ENCODE measurements around the gene TAF6. TPM values are rescaled to one million over a fixed set of nuclear protein-coding genes. Genes with fewer than 3 reads are reported as not detected.

The TAF6 gene
- total and polyA plus RNA-seq, 9 of the 15 experiments (the other 6 are each of a cell fraction or from before 2014, with no cell fraction given) = 0.78 to 78.7 (median 21.3) TPM

DNA sequence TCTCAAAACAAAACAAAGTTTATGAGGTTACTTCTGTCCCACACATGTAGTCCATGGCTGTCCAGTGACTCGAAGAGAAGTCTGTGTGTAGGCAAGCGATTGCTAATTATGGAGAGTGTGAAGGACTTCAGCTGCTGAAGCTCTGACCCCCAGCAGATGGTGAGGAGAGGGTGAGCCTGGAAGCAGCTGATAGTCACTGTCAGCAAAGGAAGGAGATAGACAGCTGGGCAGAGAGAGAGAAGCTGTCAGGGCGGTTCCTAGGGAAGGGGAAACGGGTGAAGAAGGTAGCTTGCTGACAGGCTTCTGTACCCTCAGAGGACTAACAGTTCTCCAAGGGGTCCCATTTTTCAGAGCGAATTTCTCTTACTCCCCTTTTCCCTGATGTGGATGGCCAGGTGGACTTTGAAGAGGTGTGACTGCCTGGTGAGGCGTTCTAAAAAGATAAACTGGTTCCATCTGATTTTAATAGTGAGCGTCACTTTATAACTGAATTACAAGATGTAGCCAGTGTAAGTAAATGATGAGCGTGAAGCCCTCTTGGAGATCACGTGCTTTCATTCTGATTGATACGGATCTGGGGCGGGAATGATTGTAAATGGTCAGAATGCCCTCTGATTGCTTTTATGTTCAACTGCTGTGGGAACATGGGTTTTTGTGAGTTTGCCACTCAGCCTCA is 57.5 kb downstream of the TAF6 start (continued):
- TF ChIP-seq, protein P1, sequence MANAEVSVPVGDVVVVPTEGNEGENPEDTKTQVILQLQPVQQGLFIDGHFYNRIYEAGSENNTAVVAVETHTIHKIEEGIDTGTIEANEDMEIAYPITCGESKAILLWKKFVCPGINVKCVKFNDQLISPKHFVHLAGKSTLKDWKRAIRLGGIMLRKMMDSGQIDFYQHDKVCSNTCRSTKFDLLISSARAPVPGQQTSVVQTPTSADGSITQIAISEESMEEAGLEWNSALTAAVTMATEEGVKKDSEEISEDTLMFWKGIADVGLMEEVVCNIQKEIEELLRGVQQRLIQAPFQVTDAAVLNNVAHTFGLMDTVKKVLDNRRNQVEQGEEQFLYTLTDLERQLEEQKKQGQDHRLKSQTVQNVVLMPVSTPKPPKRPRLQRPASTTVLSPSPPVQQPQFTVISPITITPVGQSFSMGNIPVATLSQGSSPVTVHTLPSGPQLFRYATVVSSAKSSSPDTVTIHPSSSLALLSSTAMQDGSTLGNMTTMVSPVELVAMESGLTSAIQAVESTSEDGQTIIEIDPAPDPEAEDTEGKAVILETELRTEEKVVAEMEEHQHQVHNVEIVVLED (CRISPR knock-in tag; IDR thresholded peaks at IDR 0.05) = no peak
- TF ChIP-seq, protein P2, sequence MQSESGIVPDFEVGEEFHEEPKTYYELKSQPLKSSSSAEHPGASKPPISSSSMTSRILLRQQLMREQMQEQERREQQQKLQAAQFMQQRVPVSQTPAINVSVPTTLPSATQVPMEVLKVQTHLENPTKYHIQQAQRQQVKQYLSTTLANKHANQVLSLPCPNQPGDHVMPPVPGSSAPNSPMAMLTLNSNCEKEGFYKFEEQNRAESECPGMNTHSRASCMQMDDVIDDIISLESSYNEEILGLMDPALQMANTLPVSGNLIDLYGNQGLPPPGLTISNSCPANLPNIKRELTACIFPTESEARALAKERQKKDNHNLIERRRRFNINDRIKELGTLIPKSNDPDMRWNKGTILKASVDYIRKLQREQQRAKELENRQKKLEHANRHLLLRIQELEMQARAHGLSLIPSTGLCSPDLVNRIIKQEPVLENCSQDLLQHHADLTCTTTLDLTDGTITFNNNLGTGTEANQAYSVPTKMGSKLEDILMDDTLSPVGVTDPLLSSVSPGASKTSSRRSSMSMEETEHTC (IDR thresholded peaks at IDR 0.05) = no peak
- TF ChIP-seq CSDE1 (IDR thresholded peaks at IDR 0.05) (no peak), ZNF41 (CRISPR knock-in tag; conservative IDR thresholded peaks at IDR 0.05) (no peak), ZNF586 (CRISPR knock-in tag; conservative IDR thresholded peaks at IDR 0.05) (no peak), TBP (optimal IDR thresholded peaks at IDR 0.05; ENCODE audit: low read depth, low read length) (no peak), HDAC6 (IDR thresholded peaks at IDR 0.05; ENCODE audit: low read depth, low read length) (no peak), PHF20 (IDR thresholded peaks at IDR 0.05; ENCODE audit: partially characterized antibody) (no peak), ZBTB1 (CRISPR knock-in tag; IDR thresholded peaks at IDR 0.05; ENCODE audit: borderline replicate concordance, low read depth) (no peak), ATF1 (CRISPR knock-in tag; IDR thresholded peaks at IDR 0.05) (no peak), ATF1 (tag; IDR thresholded peaks at IDR 0.05) (no peak), ZBTB17 (CRISPR knock-in tag; IDR thresholded peaks at IDR 0.05) (no peak), NRF1 (conservative IDR thresholded peaks at IDR 0.05 in 1 of 2, IDR thresholded peaks at IDR 0.05 in 1 of 2) (no peak), NR1H2 (CRISPR knock-in tag; IDR thresholded peaks at IDR 0.05) (no peak)
- TF ChIP-seq, protein P3, sequence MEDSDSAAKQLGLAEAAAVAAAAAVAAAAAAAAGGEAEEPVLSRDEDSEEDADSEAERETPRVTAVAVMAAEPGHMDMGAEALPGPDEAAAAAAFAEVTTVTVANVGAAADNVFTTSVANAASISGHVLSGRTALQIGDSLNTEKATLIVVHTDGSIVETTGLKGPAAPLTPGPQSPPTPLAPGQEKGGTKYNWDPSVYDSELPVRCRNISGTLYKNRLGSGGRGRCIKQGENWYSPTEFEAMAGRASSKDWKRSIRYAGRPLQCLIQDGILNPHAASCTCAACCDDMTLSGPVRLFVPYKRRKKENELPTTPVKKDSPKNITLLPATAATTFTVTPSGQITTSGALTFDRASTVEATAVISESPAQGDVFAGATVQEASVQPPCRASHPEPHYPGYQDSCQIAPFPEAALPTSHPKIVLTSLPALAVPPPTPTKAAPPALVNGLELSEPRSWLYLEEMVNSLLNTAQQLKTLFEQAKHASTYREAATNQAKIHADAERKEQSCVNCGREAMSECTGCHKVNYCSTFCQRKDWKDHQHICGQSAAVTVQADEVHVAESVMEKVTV (CRISPR knock-in tag; IDR thresholded peaks at IDR 0.05) = no peak
- TF ChIP-seq, protein P4, sequence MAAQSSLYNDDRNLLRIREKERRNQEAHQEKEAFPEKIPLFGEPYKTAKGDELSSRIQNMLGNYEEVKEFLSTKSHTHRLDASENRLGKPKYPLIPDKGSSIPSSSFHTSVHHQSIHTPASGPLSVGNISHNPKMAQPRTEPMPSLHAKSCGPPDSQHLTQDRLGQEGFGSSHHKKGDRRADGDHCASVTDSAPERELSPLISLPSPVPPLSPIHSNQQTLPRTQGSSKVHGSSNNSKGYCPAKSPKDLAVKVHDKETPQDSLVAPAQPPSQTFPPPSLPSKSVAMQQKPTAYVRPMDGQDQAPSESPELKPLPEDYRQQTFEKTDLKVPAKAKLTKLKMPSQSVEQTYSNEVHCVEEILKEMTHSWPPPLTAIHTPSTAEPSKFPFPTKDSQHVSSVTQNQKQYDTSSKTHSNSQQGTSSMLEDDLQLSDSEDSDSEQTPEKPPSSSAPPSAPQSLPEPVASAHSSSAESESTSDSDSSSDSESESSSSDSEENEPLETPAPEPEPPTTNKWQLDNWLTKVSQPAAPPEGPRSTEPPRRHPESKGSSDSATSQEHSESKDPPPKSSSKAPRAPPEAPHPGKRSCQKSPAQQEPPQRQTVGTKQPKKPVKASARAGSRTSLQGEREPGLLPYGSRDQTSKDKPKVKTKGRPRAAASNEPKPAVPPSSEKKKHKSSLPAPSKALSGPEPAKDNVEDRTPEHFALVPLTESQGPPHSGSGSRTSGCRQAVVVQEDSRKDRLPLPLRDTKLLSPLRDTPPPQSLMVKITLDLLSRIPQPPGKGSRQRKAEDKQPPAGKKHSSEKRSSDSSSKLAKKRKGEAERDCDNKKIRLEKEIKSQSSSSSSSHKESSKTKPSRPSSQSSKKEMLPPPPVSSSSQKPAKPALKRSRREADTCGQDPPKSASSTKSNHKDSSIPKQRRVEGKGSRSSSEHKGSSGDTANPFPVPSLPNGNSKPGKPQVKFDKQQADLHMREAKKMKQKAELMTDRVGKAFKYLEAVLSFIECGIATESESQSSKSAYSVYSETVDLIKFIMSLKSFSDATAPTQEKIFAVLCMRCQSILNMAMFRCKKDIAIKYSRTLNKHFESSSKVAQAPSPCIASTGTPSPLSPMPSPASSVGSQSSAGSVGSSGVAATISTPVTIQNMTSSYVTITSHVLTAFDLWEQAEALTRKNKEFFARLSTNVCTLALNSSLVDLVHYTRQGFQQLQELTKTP (IDR thresholded peaks at IDR 0.05; ENCODE audit: low read depth in 1 of 2, partially characterized antibody in 2 of 2) = no peak
- TF ChIP-seq, protein P5, sequence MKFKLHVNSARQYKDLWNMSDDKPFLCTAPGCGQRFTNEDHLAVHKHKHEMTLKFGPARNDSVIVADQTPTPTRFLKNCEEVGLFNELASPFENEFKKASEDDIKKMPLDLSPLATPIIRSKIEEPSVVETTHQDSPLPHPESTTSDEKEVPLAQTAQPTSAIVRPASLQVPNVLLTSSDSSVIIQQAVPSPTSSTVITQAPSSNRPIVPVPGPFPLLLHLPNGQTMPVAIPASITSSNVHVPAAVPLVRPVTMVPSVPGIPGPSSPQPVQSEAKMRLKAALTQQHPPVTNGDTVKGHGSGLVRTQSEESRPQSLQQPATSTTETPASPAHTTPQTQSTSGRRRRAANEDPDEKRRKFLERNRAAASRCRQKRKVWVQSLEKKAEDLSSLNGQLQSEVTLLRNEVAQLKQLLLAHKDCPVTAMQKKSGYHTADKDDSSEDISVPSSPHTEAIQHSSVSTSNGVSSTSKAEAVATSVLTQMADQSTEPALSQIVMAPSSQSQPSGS (CRISPR knock-in tag; IDR thresholded peaks at IDR 0.05) = no peak

Measured in K562 (cell line).